Fibroblast of lung (primary cell): Measurements from ENCODE around the gene ZC3H7B. TPM values are rescaled to one million over a fixed set of nuclear protein-coding genes. Genes with fewer than 3 reads are reported as not detected.

Experiments
- DNase-seq, 2 donors: peaks; one replicate each; pipeline versions ENCODE4 v3.0.0 to v3.0.0-alpha.2; 2010; ENCODE audit warnings: low read depth in 2 of 2
- H2AFZ ChIP-seq: 2 replicates; pipeline ENCODE4 v1.5.1; 2012; ENCODE audit warnings: low read length, control low read depth, inconsistent platforms
- H3K27ac ChIP-seq: 2 replicates; pipeline ENCODE4 v1.5.1; 2011; ENCODE audit warnings: low read length, control low read depth; ENCODE audit not compliant: insufficient read depth
- H3K27me3 ChIP-seq: 2 replicates; pipeline ENCODE4 v1.5.1; 2011; ENCODE audit warnings: mild to moderate bottlenecking, low read length; ENCODE audit not compliant: control insufficient read depth, insufficient read depth
- H3K36me3 ChIP-seq: 2 replicates; pipeline ENCODE4 v1.5.1; 2011; ENCODE audit warnings: low read length; ENCODE audit not compliant: control insufficient read depth, insufficient read depth
- H3K4me1 ChIP-seq: 2 replicates; pipeline ENCODE4 v1.5.1; 2011; ENCODE audit warnings: low read length; ENCODE audit not compliant: control insufficient read depth, insufficient read depth; ENCODE audit errors: extremely low read depth
- H3K4me2 ChIP-seq: 2 replicates; pipeline ENCODE4 v1.5.1; 2011; ENCODE audit warnings: low read length, control low read depth; ENCODE audit not compliant: insufficient read depth; ENCODE audit errors: extremely low read depth
- H3K4me3 ChIP-seq, 4 experiments: fragments of 200-600 bp in 1 of 4; sonication (generic) in 1 of 4; replicated peaks in 1 of 4; 2 replicates each; pipeline ENCODE4 v1.5.1; 2011 to 2016; ENCODE audit warnings: low read length in 4 of 4, low read depth in 3 of 4, mild to moderate bottlenecking in 3 of 4, control low read depth in 2 of 4, inconsistent platforms in 1 of 4, mixed read lengths in 1 of 4; ENCODE audit not compliant: insufficient read depth in 1 of 4; ENCODE audit errors: control extremely low read depth in 1 of 4
- H3K79me2 ChIP-seq: 2 replicates; pipeline ENCODE4 v1.5.1; 2012; ENCODE audit warnings: mild to moderate bottlenecking, low read length, inconsistent platforms; ENCODE audit not compliant: control insufficient read depth, insufficient read depth
- H3K9ac ChIP-seq: 2 replicates; pipeline ENCODE4 v1.5.1; 2011; ENCODE audit warnings: mild to moderate bottlenecking, low read length, control low read depth; ENCODE audit not compliant: insufficient read depth
- H3K9me3 ChIP-seq: 2 replicates; pipeline ENCODE4 v1.5.1; 2012; ENCODE audit warnings: low read depth, low read length; ENCODE audit not compliant: control insufficient read depth, insufficient read depth
- H4K20me1 ChIP-seq: 2 replicates; pipeline ENCODE4 v1.5.1; 2011; ENCODE audit warnings: low read length; ENCODE audit not compliant: control insufficient read depth, insufficient read depth; ENCODE audit errors: extremely low read depth
- EZH2 ChIP-seq: IDR thresholded peaks from 2 replicates; pipeline ENCODE4 v1.5.1; 2012; ENCODE audit warnings: low read length, control low read depth, mild to moderate bottlenecking; ENCODE audit errors: missing control alignments
- polyA plus RNA-seq, 2 donors: library from polyadenylated mRNA; depleted of rRNA in 1 of 2; stranded (reverse) in 1 of 2; unstranded in 1 of 2; fragments of >200 nt; gene quantifications; 2 replicates each; pipeline ENCODE4 v1.2.1, GENCODE V29; 2011 to 2012; ENCODE audit warnings: missing spikeins in 1 of 2
- total RNA-seq: library from RNA; depleted of rRNA; stranded (reverse); fragments of >200 nt; gene quantifications from 2 replicates; pipeline ENCODE4 v1.2.1, GENCODE V29; 2014
- TF ChIP-seq, protein P1 (sequence below), 2 donors: IDR thresholded peaks in 1 of 2; conservative IDR thresholded peaks in 1 of 2; 1 replicate in 1 of 2; 2 replicates in 1 of 2; pipeline ENCODE4 v1.5.1; 2011 to 2012; ENCODE audit warnings: low read length in 2 of 2, control low read depth in 1 of 2, inconsistent platforms in 1 of 2, low read depth in 1 of 2, mild to moderate bottlenecking in 1 of 2

Gene ZC3H7B
- total and polyA plus RNA-seq, 2 donors (not counting 1 experiment from before 2014, with no cell fraction given), result 30.6 to 64.4 TPM

- peaks cover 69% of the 10 kb centered on the region for H3K79me2 ChIP-seq
- no peak overlapping the region for H2AFZ ChIP-seq
- no peak overlapping the region for H3K27ac ChIP-seq
- no peak overlapping the region for H3K4me3 ChIP-seq
- H3K4me1 ChIP-seq, result peaks cover 15% of the 10 kb centered on the region
- H3K4me2 ChIP-seq, result no peak overlapping the region
- peaks cover 1% of the 10 kb centered on the region for H4K20me1 ChIP-seq
- H3K36me3 ChIP-seq, result peaks cover 8% of the 10 kb centered on the region
- no peaks in the 10 kb centered on the region for H3K9me3 ChIP-seq
- H3K9ac ChIP-seq, result no peak overlapping the region
- no peaks in the 10 kb centered on the region for H3K27me3 ChIP-seq
- TF ChIP-seq, protein P1, sequence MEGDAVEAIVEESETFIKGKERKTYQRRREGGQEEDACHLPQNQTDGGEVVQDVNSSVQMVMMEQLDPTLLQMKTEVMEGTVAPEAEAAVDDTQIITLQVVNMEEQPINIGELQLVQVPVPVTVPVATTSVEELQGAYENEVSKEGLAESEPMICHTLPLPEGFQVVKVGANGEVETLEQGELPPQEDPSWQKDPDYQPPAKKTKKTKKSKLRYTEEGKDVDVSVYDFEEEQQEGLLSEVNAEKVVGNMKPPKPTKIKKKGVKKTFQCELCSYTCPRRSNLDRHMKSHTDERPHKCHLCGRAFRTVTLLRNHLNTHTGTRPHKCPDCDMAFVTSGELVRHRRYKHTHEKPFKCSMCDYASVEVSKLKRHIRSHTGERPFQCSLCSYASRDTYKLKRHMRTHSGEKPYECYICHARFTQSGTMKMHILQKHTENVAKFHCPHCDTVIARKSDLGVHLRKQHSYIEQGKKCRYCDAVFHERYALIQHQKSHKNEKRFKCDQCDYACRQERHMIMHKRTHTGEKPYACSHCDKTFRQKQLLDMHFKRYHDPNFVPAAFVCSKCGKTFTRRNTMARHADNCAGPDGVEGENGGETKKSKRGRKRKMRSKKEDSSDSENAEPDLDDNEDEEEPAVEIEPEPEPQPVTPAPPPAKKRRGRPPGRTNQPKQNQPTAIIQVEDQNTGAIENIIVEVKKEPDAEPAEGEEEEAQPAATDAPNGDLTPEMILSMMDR (conservative IDR thresholded peaks at IDR 0.05 in 1 of 2, IDR thresholded peaks at IDR 0.05 in 1 of 2; ENCODE audit: low read depth in 1 of 2, low read length in 2 of 2), result no peak
- TF ChIP-seq EZH2, result no peak
- no peak for DNase-seq
Observed at GRCh38 chr22:41311487-41311886, 10.2 kb downstream of the ZC3H7B start.

DNA sequence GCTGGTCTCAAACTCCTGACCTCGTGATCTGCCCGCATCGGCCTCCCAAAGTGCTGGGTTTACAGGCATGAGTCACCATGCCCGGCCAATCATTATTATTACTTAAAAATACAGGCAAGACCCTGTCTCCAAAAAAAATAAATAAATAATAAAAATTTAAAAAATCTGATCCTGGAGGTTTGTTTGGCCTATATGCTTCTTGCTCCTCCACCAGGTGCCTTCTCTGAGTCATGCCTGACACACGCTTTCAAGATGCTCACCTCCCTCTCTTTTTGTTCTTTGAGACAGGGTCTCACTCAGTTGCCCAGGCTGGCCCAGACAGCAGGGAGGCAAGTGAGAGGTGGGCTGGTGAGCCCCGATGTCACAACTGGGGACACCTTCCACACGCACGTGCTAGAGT is 13.5 kb downstream of the ZC3H7B start:
- Histone ChIP-seq H3K4me2 (no peak overlapping the region), H3K4me1 (peaks cover 2% of the 10 kb centered on the region), H2AFZ (no peak overlapping the region), H3K79me2 (peaks cover 57% of the 10 kb centered on the region), H3K9me3 (no peaks in the 10 kb centered on the region), H3K27me3 (no peaks in the 10 kb centered on the region), H3K27ac (no peak overlapping the region), H4K20me1 (no peaks in the 10 kb centered on the region), H3K9ac (no peak overlapping the region), H3K4me3 (no peak overlapping the region), H3K36me3 (peaks cover 3% of the 10 kb centered on the region)
- TF ChIP-seq, protein P1 (conservative IDR thresholded peaks at IDR 0.05 in 1 of 2, IDR thresholded peaks at IDR 0.05 in 1 of 2; ENCODE audit: low read depth in 1 of 2, low read length in 2 of 2), result no peak
- no peak for TF ChIP-seq EZH2
- DNase-seq, result no peak

GRCh38 chr22:41315586-41315985 is 14.3 kb downstream of the ZC3H7B start:
- Histone ChIP-seq H3K4me1 (peaks cover 2% of the 10 kb centered on the region), H4K20me1 (no peaks in the 10 kb centered on the region), H3K27ac (no peak overlapping the region), H3K79me2 (peaks cover 55% of the 10 kb centered on the region), H3K9me3 (no peaks in the 10 kb centered on the region), H3K4me3 (no peak overlapping the region), H3K4me2 (no peak overlapping the region), H3K27me3 (no peaks in the 10 kb centered on the region), H3K9ac (no peak overlapping the region), H2AFZ (no peak overlapping the region), H3K36me3 (peaks cover 3% of the 10 kb centered on the region)
- TF ChIP-seq, protein P1 (conservative IDR thresholded peaks at IDR 0.05 in 1 of 2, IDR thresholded peaks at IDR 0.05 in 1 of 2; ENCODE audit: low read depth in 1 of 2, low read length in 2 of 2), result no peak
- no peak for TF ChIP-seq EZH2
- no peak for DNase-seq
